ENCODE data around the gene ZNF217.
"Not testable (repeated sequence)": the region's sequence is repeated elsewhere in the genome, so short reads cannot be mapped to it uniquely, and the experiment has no call there.

The ZNF217 gene

DNA sequence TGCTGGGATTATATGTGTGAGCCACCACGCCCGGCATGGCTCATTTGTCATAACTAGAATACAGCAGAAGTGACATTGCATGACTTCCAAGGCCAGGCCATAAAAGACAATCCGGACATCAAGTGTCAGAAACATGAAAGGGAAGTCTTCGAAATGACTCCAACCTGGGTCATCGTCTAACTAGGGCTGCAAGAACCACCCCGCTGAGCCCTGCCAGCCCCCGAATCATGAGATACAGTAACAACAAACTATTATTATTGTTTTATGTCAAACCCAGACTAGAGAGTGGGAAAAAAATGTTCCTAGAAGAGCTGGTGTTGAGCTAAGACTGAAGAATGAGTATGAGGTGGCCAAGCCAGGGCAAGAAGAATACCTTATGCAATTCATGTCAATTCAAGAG lies 59.6 kb downstream of the ZNF217 start:
- DNase-seq (ENCODE audit: insufficient read length, low spot score) (no peak), FAIRE-seq (no peak)
- TF ChIP-seq, protein P1, sequence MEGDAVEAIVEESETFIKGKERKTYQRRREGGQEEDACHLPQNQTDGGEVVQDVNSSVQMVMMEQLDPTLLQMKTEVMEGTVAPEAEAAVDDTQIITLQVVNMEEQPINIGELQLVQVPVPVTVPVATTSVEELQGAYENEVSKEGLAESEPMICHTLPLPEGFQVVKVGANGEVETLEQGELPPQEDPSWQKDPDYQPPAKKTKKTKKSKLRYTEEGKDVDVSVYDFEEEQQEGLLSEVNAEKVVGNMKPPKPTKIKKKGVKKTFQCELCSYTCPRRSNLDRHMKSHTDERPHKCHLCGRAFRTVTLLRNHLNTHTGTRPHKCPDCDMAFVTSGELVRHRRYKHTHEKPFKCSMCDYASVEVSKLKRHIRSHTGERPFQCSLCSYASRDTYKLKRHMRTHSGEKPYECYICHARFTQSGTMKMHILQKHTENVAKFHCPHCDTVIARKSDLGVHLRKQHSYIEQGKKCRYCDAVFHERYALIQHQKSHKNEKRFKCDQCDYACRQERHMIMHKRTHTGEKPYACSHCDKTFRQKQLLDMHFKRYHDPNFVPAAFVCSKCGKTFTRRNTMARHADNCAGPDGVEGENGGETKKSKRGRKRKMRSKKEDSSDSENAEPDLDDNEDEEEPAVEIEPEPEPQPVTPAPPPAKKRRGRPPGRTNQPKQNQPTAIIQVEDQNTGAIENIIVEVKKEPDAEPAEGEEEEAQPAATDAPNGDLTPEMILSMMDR (IDR thresholded peaks at IDR 0.05; ENCODE audit: insufficient read depth, missing control alignments) = no peak

DNA sequence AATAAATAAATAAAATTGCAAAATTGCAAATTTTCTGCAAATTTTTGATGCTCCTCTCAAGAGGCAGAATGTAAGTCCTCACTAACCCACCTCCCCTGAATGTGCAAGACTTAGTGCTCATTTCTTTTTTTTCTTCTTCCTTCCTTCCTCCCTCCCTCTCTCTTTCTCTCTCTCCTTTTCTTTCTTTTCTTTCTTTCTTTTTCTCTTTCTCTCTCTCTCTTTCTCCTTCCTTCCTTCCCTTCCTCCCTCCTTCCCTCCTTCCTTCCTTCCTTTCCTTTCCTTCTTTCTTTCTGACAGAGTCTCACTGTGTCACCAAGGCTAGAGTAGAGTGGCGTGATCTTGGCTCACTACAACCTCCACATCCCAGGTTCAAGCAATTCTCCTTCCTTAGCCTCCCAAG lies 60.1 kb downstream of the ZNF217 start:
- TF ChIP-seq, protein P1 (IDR thresholded peaks at IDR 0.05; ENCODE audit: insufficient read depth, missing control alignments) = no peak
- FAIRE-seq (no peak), DNase-seq (ENCODE audit: insufficient read length, low spot score) (no peak)

DNA sequence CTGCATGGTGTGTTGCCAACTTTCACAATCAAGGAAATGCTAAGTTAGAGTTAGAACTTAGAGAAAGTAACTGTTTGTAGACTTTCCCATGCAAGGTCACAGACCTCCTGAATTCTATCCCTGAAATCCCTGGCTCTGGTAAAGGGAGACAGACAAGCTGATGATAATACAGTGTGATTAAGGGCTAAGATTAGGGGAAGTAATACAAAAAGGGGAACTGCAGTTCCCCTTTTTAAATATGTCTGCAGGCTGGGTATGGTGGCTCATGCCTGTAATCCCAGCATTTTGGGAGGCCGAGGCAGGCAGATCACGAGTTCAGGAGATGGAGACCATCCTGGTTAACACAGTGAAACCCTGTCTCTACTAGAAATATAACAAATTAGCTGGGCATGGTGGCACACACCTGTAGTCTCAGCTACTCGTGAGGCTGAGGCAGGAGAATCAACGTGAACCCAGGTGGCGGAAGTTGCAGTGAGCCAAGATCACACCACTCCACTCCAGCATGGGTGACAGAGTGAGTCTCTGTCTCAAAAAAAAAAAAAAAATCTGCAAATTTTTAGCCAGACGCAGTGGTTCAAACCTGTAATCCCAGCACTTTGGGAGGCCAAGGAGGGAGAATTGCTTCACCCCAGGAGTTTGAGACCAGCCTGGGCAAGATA lies 60.9 kb downstream of the ZNF217 start:
- FAIRE-seq; DNase-seq (ENCODE audit: insufficient read length, low spot score): not testable (repeated sequence)

DNA sequence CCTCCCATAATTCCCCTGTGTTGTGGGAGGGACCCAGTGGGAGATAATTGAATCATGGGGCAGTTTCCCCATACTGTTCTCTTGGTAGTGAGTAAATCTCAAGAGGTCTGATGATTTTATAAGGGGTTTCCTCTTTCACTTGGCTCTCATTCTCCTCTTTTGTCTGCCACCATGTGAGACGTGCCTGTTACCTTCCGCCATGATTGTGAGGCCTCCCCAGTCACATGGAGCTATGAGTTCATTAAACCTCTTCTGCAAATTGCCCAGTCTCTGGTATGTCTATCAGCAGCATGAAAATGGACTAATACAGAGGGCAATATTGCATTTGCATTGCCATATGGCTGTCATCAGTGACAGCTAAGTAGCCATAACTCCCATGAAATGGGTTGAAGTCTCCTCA lies 63.2 kb downstream of the ZNF217 start:
- FAIRE-seq = no peak
- DNase-seq (ENCODE audit: insufficient read length, low spot score) = no peak
- TF ChIP-seq, protein P1 (IDR thresholded peaks at IDR 0.05; ENCODE audit: insufficient read depth, missing control alignments) = no peak

DNA sequence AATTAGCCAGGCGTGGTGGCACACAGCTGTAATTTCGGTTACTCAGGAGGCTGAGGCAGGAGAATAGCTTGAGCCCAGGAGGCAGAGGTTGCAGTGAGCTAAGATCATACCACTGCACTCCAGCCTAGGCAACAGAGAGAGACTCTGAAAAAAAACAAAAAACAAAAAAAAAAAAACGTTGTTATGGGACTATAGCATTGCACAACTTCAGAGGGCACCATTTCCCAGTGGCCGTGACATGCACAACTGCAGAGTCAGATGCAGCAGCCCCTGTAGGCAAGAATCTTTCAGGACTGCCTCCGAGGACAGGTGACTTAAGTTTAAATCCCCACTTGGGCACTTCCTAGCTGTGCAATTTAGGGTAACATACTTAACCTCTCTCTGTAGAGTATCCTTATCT lies 64.0 kb downstream of the ZNF217 start:
- DNase-seq (ENCODE audit: insufficient read length, low spot score) (no peak), FAIRE-seq (no peak)
- TF ChIP-seq, protein P1 (IDR thresholded peaks at IDR 0.05; ENCODE audit: insufficient read depth, missing control alignments) = no peak

DNA sequence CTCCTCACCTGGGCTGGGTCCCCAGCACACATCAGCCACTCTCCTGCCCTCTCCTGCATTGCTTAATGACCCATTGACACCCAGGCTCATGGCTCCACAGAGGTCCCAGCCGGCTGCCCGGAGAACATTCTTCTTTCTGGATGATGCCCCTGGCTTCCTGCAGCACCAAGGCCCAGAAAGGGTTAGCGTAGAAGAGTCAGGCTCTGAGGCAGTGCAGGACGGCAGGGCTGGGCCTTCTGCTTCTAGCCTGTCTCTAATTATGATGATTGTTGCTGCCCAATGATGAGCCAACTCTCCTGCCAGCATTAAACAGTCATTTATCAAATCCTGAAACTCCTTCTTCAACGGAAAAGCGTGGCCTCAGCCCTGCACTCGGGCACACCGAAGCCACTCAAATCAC lies 66.4 kb downstream of the ZNF217 start:
- TF ChIP-seq, protein P1 (IDR thresholded peaks at IDR 0.05; ENCODE audit: insufficient read depth, missing control alignments) = no peak
- DNase-seq (ENCODE audit: insufficient read length, low spot score) (no peak), FAIRE-seq (no peak)

DNA sequence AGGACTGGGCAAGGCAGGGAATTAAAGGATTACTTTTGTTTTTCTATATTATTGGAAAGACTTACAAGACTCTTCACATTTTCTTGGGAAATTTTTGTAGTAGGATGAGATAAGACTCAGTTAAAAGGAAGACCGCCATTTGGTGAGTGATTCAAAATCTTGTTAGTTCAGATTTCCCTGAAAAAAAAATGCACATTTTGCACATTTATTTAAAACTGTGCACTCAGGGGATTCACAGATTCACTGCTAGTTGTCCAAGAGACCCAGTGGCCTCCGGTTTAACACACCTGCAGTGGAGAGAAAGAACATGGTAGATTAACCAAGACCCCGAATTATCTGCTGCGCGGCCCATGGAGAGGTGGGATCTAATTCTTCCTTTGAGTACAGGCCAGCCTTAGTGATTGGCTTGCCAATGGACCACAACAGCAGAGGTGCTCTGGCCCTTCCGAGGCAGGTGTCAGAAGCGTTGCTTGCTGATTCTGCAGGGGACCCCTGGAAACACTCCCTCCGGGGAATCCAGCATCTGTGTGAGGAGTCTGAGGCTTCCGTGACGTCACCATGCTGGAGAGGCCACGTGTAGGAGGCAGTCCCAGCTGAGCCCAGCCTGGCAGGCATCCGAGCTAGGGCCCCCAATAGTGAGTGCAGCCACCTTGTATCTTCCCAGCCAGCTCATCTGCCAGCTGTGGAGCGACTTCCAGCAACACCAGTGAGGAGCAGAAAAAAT lies 68.9 kb downstream of the ZNF217 start:
- DNase-seq (ENCODE audit: insufficient read length, low spot score) = no peak
- FAIRE-seq = no peak
- TF ChIP-seq, protein P1 (IDR thresholded peaks at IDR 0.05; ENCODE audit: insufficient read depth, missing control alignments) = no peak

DNA sequence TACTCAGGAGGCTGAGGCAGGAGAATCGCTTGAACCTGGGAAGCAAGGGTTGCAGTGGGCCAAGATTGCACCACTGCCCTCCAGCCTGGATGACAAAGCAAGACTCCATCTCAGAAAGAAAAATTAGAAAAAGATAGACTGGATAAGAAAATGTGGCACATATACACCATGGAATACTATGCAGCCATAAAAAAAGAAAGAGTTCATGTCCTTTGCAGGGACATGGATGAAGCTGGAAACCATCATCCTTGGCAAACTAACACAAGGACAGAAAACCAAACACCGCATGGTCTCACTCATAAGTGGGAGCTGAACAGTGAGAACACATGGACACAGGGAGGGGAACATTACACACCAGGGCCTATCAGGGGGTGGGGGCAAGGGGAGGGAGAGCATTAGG lies 70.0 kb downstream of the ZNF217 start:
- not testable (repeated sequence) for FAIRE-seq; DNase-seq (ENCODE audit: insufficient read length, low spot score)

Data from D721Med (cell line).